GM19397 (cell line): ENCODE data around the gene CCDC187.

Experiments used
- ATAC-seq: cut with Tn5 transposase; IDR thresholded peaks from one replicate; pipeline ENCODE4 v1.9.1; 2021; ENCODE audit warnings: mild to moderate bottlenecking, moderate library complexity; ENCODE audit not compliant: unreplicated experiment

The CCDC187 gene

GRCh38 chr9:136257381-136258298 is 46.3 kb downstream of the CCDC187 start:
- ATAC-seq, result no peak

- no peak for ATAC-seq
Observed at GRCh38 chr9:136255896-136256890, 47.7 kb downstream of the CCDC187 start.

DNA sequence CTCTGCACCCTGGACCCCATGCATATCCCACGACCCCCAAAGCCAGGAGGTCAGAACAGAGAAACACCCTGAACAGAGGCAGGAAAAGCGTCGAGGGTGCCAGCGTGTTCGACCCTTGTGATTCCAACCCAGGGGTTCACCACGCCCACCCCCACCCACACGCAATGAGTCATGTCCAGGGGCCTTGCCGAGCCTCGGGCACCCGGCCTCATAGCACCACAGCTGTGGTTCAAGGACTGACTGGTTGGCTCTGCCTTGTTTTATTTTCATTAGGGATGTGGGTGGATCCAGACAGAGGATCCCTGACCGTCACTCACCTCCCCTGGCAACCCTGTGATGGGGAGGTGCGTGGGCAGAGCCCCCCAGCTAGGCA is 48.7 kb downstream of the CCDC187 start:
- ATAC-seq, result no peak

- no peak for ATAC-seq
Observed at GRCh38 chr9:136254381-136255165, 49.3 kb downstream of the CCDC187 start.

DNA sequence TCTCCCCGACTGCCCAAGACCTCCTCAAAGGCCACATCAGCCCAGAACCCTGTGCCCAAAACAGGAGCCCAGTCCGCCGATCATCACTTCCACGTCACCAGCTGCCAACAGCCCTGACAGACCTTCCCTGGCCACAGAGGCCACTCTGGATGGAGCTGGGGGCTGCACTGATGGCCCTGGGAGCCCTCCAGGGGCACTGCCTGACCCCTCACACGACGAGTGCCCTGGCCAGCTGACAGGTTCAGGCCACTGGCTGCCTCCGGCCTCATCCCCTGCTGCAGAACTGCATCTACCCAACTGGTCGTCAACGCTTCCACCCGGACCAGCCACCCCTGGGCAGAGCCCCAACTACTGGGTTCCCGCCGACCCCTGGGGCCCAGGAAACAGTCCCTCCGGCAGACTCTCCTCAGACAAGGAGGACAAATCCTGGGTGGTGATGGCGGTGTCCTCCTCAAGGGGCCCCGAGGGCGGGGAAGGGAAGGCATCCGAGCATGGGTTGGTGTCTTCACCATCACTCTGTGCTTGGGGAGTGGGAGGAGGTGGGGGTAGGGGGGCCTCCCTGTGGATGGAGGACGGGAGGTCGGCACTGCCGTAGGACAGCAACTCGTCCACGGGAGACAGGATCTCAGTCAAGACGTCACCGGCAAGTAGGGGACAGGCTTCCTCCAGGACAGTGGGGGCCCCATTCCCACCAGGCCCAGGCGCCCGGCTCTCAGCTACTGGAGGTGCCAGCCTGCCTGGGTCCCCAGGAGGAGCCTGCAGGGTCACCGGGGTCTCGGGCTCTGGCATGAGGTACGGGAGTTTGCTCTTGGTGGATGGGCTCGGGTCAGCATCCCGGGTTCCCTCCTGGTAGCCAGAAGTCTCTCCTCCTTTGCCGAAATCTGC is 50.4 kb downstream of the CCDC187 start:
- no peak for ATAC-seq

DNA sequence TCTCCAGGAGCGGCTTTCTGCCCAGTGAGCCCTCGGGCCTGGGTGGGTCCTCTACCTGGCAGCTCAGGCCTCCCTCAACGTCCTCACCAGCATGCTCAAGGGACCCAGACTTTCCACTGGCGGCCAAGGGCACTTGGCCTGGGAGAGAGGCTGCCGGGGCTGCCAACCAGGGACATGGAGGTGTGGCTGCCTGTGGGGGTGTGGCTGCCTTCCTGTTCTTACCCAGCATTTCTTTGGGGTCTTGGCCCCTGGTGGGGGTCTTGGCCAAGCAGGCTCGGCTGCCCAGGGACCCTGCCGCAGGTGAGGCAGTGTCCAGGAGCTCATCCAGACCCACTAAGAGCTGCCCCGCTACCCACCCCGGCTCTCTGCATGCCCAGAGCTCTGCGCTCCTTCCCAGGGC is 51.0 kb downstream of the CCDC187 start:
- no peak for ATAC-seq

- ATAC-seq, result no peak
Observed at GRCh38 chr9:136252281-136252680, 51.6 kb downstream of the CCDC187 start.

DNA sequence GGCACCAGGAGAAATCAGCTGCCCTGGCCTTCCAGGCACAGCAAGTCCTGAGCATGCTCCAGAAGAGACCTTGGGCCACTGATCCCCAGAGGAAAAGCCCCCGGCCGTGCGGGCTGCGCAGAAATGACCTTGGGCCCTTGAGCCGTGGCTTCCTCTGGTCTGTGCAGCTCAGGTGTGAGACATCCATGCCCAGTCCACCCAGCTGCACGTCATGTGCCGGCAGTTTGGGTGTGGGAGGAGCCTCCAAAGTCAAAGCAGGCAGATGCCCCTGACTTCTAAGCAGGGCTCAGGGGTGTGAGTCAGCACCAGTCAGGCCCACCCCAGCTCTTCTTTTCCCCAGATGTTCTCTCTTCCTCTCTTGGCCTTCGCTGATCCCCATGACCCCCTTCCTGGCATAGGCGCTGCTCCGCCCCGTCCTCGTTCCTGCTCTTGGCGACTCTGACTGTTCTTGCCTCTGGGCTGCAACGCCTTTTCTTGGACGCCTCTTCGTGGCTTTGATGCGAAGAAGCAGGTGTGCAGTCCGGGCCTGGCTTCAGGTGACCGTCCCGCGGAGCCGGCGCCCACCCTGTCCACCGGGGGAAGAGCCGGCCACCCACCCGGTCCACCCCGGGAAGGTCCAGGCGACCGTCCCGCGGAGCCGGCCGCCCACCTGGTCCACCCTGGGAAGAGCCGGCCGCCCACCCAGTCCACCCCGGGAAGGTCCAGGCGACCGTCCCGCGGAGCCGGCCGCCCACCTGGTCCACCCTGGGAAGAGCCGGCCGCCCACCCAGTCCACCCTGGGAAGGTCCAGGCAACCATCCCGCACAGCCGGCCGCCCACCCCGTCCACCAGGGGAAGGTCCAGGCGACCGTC is 52.4 kb downstream of the CCDC187 start:
- no peak for ATAC-seq

GRCh38 chr9:136250676-136251075 is 53.2 kb downstream of the CCDC187 start:
- no peak for ATAC-seq

- no peak for ATAC-seq
Observed at GRCh38 chr9:136249877-136250559, 53.9 kb downstream of the CCDC187 start.

GRCh38 chr9:136248951-136249876 is 54.7 kb downstream of the CCDC187 start:
- ATAC-seq, result no peak

DNA sequence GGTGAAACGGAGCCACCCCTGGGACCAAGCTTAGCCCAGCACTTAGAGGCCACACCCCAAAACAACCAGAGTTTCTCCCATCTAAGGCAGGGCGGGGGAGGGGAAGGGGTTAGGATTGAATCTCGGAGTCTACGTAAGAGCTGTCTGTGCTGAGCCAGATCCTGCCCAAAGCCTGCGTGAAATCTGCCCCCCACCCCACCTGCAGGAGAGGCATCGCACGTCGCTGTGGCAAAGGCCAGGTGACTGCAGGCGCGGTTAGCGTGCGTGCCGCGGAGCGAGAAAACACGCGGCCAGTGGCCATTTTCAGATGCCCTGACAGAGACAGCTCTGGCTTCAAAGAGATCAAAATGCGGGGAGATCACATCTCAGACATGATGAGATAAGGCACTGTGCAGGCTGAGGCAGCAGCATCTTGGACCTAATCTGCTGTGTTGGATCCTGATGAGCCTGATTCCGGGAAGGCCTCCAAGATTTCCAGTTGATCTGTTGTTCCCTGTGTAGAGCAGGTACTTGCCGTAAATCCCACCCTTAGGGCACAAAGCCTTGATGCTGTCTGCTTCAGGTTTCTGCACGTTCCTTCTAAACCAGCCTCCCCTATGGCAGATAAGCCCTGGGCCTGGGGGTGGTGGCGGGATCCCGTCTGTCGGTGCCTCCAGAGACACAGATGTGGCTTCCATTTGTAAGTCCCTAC is 55.8 kb downstream of the CCDC187 start:
- no peak for ATAC-seq

GRCh38 chr9:136247551-136247916 is 56.4 kb downstream of the CCDC187 start:
- ATAC-seq, result no peak

DNA sequence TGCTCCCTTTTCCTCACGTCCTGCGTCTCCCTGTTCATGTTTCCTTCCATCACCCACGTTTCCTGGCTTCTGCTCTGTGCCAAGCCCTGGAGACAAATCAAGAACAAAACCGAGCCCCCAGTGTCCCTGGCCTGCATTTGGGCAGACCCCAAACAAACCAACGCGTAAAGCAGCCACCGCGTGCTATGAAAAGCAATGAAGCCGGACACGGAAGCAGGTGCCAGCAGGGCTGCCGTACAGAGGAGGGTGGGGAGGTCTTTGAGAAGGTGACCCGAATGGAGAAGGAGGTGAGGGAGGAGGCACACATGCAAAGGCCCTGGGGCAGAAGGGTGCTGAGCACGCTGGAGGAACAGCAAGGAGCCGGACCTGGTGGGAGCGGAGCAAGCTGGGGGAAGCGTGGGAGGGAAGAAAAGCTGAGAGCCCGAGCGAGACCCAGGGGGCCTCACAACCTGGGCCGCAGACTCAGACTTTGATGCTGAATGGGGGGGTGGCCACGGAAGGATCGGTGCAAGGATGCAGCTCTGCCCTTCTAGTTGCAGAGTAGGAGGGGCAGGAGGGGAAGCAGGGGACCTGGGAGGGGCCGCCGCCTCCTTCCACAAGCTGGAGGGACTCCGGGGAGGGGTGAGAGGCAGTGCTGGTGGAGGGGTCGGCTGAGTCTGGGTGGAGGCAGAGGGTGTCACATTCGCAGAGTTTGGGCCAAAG is 56.9 kb downstream of the CCDC187 start:
- no peak for ATAC-seq

DNA sequence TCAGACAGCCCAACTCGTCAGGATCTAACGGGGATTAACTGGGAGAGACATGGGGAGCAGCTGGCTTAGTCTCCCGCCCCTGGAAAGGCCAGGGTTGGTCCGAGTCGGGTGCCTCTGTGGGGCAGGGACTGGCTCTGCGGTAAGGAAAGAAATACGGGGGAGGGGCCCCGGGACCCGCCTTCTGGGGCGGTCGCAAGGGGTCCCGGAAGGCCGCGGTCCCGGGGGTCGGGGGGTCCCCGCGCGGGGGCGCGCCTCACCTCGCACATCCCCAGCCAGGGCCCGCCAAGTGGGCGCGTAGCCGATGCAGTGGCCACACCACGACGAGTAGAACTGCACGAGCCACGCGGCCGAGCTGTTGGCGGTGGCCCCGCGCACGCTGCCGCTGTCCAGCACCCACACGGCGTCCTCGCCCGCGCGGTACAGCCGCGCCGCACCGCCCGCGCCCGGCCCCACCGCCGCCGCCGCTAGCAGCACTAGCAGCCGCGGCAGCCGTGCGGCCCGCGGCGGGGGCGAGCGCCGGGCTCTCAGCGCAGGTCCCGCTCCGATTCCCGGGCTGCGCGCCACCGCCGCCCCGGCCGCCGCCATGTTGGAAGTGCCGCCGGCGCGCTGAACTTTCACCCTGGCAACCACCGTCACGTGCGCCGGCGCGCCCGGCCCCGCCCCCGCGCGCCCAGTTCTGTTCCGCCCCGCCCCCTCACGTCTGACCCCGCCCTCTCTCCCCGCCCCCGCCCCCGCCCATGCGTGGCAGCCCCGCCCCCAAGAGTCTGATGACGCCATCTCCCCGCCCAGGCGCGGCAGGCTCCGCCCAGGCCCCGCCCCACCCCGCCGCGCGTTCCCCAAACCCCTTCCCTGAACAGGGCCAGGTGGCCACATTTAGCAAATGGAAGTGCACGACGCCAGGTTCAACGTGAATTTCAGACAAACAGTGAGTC is 58.4 kb downstream of the CCDC187 start, which contains the start of gene QSOX2:
Gene QSOX2 (minus strand): TSS at position 594 of the 932 bp plus-strand sequence. CDS start 9 bp downstream, at position 585.
- peak; percentile 66 for ATAC-seq
